Neutrophil (primary cell): ENCODE results near the gene METTL25.

Experiments used
- H3K27ac ChIP-seq: fragments of 200-600 bp; sonication (generic); 2 replicates; pipeline ENCODE4 v1.5.1; 2016; ENCODE audit warnings: mild to moderate bottlenecking, moderate library complexity
- H3K27me3 ChIP-seq: fragments of 200-600 bp; sonication (generic); 2 replicates; pipeline ENCODE4 v1.6.0; 2016; ENCODE audit warnings: mild to moderate bottlenecking
- H3K36me3 ChIP-seq: fragments of 200-600 bp; sonication (generic); 2 replicates; pipeline ENCODE4 v1.5.1; 2017
- H3K4me1 ChIP-seq, 2 experiments: fragments of 200-600 bp in 1 of 2; sonication (generic) in 1 of 2; 1 replicate in 1 of 2; 2 replicates in 1 of 2; pipeline versions ENCODE4 v1.5.1 to v1.6.1; 2013 to 2016; ENCODE audit warnings: low read depth in 1 of 2, low read length in 1 of 2, mild to moderate bottlenecking in 1 of 2, moderate library complexity in 1 of 2; ENCODE audit not compliant: control insufficient read depth in 1 of 2, insufficient read depth in 1 of 2
- H3K4me3 ChIP-seq, 2 experiments: fragments of 200-600 bp in 1 of 2; sonication (generic) in 1 of 2; 1 replicate in 1 of 2; 2 replicates in 1 of 2; pipeline ENCODE4 v1.5.1; 2013 to 2016; ENCODE audit warnings: low read depth in 1 of 2, low read length in 1 of 2, mild to moderate bottlenecking in 1 of 2, moderate library complexity in 1 of 2
- H3K9me3 ChIP-seq: fragments of 200-600 bp; sonication (generic); 2 replicates; pipeline ENCODE4 v1.5.1; 2016
- TF ChIP-seq, protein P1 (sequence below): fragments of 200-600 bp; sonication (generic); IDR thresholded peaks from 2 replicates; pipeline ENCODE4 v1.5.1; 2016; ENCODE audit warnings: antibody characterized with exemption

METTL25 gene

DNA sequence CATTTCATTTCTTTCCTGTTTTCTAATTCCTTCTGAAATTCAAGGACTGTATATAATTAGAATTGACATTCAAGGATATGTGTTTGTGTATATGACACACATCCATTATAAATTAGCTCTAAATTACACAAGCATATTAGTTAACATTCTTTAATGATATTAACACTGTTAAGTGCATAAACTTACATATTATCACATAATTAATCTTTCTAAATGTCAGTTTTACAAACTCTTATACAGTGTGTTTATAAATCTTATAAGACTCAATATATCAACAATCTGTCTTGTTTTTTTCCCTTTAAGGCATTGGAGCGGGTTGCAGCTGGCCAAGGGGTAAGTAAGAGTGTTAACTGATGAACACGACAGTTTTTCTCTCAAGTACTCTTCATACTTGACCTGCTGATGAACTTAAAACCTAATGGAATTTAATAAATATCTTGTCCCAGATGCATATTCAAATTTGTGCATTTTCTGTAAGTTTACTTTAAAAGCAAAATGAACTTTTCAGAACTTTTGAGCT, 76.1 kb downstream of the METTL25 start:
- Histone ChIP-seq H3K4me3 (no peak overlapping the region), H3K9me3 (no peaks in the 10 kb centered on the region), H3K36me3 (peaks cover 5% of the 10 kb centered on the region), H3K27me3 (no peaks in the 10 kb centered on the region), H3K4me1 (no peaks in the 10 kb centered on the region), H3K27ac (no peak overlapping the region)
- TF ChIP-seq, protein P1, sequence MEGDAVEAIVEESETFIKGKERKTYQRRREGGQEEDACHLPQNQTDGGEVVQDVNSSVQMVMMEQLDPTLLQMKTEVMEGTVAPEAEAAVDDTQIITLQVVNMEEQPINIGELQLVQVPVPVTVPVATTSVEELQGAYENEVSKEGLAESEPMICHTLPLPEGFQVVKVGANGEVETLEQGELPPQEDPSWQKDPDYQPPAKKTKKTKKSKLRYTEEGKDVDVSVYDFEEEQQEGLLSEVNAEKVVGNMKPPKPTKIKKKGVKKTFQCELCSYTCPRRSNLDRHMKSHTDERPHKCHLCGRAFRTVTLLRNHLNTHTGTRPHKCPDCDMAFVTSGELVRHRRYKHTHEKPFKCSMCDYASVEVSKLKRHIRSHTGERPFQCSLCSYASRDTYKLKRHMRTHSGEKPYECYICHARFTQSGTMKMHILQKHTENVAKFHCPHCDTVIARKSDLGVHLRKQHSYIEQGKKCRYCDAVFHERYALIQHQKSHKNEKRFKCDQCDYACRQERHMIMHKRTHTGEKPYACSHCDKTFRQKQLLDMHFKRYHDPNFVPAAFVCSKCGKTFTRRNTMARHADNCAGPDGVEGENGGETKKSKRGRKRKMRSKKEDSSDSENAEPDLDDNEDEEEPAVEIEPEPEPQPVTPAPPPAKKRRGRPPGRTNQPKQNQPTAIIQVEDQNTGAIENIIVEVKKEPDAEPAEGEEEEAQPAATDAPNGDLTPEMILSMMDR, result no peak

DNA sequence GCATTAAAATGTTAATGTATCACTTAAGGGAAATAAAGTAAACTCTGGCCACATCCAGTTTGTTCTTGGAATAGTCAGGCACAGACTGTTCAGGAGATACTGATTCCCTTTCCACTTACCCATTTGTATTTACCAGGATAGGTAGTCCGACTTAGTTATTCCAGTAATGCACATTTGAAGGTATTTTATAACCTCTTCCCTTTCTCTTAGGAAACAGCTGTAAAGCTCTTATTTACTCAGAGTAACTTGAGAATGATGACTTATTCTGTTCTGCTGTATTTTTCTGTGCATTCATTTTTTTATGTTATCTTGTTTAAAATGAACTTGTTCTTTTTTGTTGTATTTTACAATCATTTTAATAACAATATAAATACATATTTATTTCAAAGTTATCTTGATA, 78.0 kb downstream of the METTL25 start:
- Histone ChIP-seq H3K27me3 (no peaks in the 10 kb centered on the region), H3K9me3 (no peaks in the 10 kb centered on the region), H3K4me1 (no peaks in the 10 kb centered on the region), H3K27ac (no peak overlapping the region), H3K4me3 (no peak overlapping the region), H3K36me3 (peaks cover 8% of the 10 kb centered on the region)
- TF ChIP-seq, protein P1, result no peak

DNA sequence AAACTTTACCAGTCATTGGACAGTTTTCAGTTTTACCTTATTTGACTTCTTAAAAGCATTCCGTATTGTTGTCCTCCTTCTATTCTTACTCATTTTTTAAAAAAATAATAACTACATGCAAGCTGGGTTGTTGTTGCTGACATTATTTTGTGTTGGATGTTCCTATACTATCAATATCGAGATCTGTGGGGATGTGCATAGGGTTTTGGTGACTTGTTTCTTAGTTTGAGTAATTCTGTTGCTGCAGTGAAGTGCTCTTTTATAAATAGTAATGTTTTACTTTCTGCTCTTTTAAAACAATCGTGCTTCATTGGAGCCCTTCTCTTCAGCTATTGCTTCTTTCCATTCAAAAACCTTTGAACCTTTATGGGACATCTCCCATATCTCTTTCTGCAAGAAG, 79.4 kb downstream of the METTL25 start:
- H3K9me3 ChIP-seq, result no peaks in the 10 kb centered on the region
- no peaks in the 10 kb centered on the region for H3K27me3 ChIP-seq
- TF ChIP-seq, protein P1, result no peak
- no peak overlapping the region for H3K27ac ChIP-seq
- no peak overlapping the region for H3K4me3 ChIP-seq
- H3K4me1 ChIP-seq, result no peaks in the 10 kb centered on the region
- peaks cover 8% of the 10 kb centered on the region for H3K36me3 ChIP-seq

DNA sequence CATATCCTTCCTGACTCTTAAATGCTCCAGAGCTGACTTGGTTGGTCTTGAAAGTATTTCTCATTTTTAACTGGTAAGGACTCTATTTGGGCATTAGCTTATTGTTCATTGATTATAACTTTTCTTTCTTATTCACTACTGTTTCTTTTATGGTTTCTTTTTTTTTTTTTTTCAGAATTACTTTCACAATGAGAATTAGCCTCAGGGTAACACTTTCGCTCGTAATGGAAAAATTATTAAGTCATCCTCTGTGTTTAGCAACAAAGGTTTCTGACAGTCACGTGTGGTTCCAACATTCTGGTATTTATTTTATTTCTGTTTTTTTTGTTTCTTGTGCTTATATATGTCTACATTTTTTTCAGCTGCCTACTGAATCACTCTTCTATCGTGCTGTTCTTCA, 80.0 kb downstream of the METTL25 start:
- peaks cover 8% of the 10 kb centered on the region for H3K36me3 ChIP-seq
- no peaks in the 10 kb centered on the region for H3K9me3 ChIP-seq
- H3K27ac ChIP-seq, result no peak overlapping the region
- H3K4me3 ChIP-seq, result no peak overlapping the region
- no peaks in the 10 kb centered on the region for H3K27me3 ChIP-seq
- no peaks in the 10 kb centered on the region for H3K4me1 ChIP-seq
- TF ChIP-seq, protein P1, result no peak

DNA sequence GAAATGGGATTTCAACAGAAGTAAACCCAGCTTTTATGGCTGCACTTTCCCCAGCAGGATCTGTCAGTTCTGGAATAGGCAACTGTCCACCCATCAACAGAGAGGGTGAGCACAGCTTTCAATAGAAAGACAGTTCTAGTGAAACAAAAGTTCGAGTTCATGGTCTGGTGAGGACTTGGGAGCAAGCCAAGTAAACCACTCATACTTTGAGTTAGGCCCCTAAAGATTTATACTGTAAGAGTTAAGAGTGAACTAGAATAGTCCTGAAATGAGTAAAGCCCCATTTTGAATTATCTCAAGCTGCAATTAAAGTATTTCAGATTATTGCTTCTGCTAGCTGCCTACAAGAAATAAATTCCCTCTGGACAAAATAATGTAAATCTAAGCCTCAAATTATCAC, 82.6 kb downstream of the METTL25 start:
- no peaks in the 10 kb centered on the region for H3K4me1 ChIP-seq

More for the DNA sequence above, 82.6 kb downstream of the METTL25 start:
- TF ChIP-seq, protein P1, result no peak
- Histone ChIP-seq H3K4me3 (no peak overlapping the region), H3K27me3 (no peaks in the 10 kb centered on the region), H3K27ac (no peak overlapping the region), H3K9me3 (no peaks in the 10 kb centered on the region), H3K36me3 (peaks cover 8% of the 10 kb centered on the region)
